GM12878 (cell line): Measurements from ENCODE around the gene KCNK7. TPM values are rescaled to one million over a fixed set of nuclear protein-coding genes. Genes with fewer than 3 reads are reported as not detected.

Experiments used
- ATAC-seq: fragments of 200-7000 bp; cut with Tn5 transposase; 3 replicates; pipeline ENCODE4 v1.9.1; 2020; ENCODE audit warnings: mild to moderate bottlenecking, moderate library complexity
- BruUV-seq: library from RNA; stranded (reverse); fragments of 400-500 nt; replicated peaks from 2 replicates; lab custom pipeline; 2021; lab: Mats Ljungman, UMichigan
- CTCF ChIA-PET: fragments of 300-600 bp; sonication (Branson Sonifier 250); formaldehyde crosslinking; extraction: SDS; loops from one replicate; lab custom pipeline; 2021; ENCODE audit warnings: inconsistent platforms; lab: Yijun Ruan, JAX
- POLR2A ChIA-PET: fragments of 350-600 bp; formaldehyde crosslinking; extraction: SDS; loops from one replicate; lab custom pipeline; 2021; ENCODE audit warnings: inconsistent platforms; lab: Charles Lee
- RAD21 ChIA-PET: fragments of 300-600 bp; sonication (Branson Sonifier 250); formaldehyde crosslinking; loops from one replicate; lab custom pipeline; 2023; ENCODE audit warnings: antibody characterized with exemption; ENCODE audit not compliant: unreplicated experiment; lab: Charles Lee
- SMC1A ChIA-PET: fragments of 300-600 bp; sonication (Branson Sonifier 250); formaldehyde crosslinking; loops from one replicate; lab custom pipeline; 2023; ENCODE audit not compliant: unreplicated experiment, uncharacterized antibody; lab: Charles Lee
- DNase-seq: peaks from one replicate; pipeline ENCODE4 v3.0.0-alpha.2; 2011; ENCODE audit warnings: low read depth, low spot score
- FAIRE-seq: peaks from 3 replicates; lab custom pipeline; 2011; peaks lifted over from hg19 to GRCh38; lab: Jason Lieb, UNC
- H2AFZ ChIP-seq: 2 replicates; pipeline ENCODE4 v1.6.0; 2011; ENCODE audit warnings: low read depth, low read length, control low read depth; ENCODE audit not compliant: control insufficient read depth
- H3K27ac ChIP-seq: 2 replicates; pipeline ENCODE4 v1.5.1; 2011; ENCODE audit warnings: control low read depth; ENCODE audit not compliant: control insufficient read depth, insufficient read depth
- H3K27me3 ChIP-seq, 2 experiments: replicated peaks in 1 of 2; 2 replicates each; pipeline versions ENCODE4 v1.6.0 to v1.6.1; 2011; ENCODE audit warnings: low read length in 1 of 2; ENCODE audit not compliant: control insufficient read depth in 2 of 2, insufficient read depth in 2 of 2
- H3K36me3 ChIP-seq, 2 experiments: 2 replicates each; pipeline ENCODE4 v1.5.1; 2011; ENCODE audit warnings: low read length in 1 of 2; ENCODE audit not compliant: control insufficient read depth in 2 of 2, insufficient read depth in 2 of 2
- H3K4me1 ChIP-seq: 2 replicates; pipeline ENCODE4 v1.6.1; 2011; ENCODE audit warnings: mild to moderate bottlenecking, low read length, moderate library complexity, mixed read lengths; ENCODE audit not compliant: control insufficient read depth, insufficient read depth
- H3K4me2 ChIP-seq: 2 replicates; pipeline ENCODE4 v1.6.0; 2011; ENCODE audit warnings: control low read depth; ENCODE audit not compliant: control insufficient read depth, insufficient read depth
- H3K4me3 ChIP-seq: fragments of 200-600 bp; sonication (generic); 2 replicates; pipeline ENCODE4 v1.5.1; 2016
- H3K79me2 ChIP-seq: 2 replicates; pipeline ENCODE4 v1.6.0; 2011; ENCODE audit warnings: low read length; ENCODE audit not compliant: control insufficient read depth, insufficient read depth
- H3K9ac ChIP-seq: 2 replicates; pipeline ENCODE4 v1.8.0; 2011; ENCODE audit warnings: low read length, control low read depth, mixed read lengths; ENCODE audit not compliant: control insufficient read depth, insufficient read depth
- H3K9me3 ChIP-seq: replicated peaks from 3 replicates; pipeline ENCODE4 v1.5.1; 2011; ENCODE audit warnings: mild to moderate bottlenecking, low read length; ENCODE audit not compliant: control insufficient read depth, insufficient read depth
- H4K20me1 ChIP-seq: 2 replicates; pipeline ENCODE4 v1.6.0; 2011; ENCODE audit not compliant: control insufficient read depth, insufficient read depth
- ASH2L ChIP-seq: fragments of 300-600, 200-600 bp; sonication (generic); IDR thresholded peaks from 2 replicates; pipeline ENCODE4 v1.6.1; 2017; ENCODE audit warnings: low read depth, mild to moderate bottlenecking, borderline replicate concordance
- CEBPB ChIP-seq, 2 experiments: fragments of 150-350 bp in 1 of 2; IDR thresholded peaks; 2 replicates each; pipeline ENCODE4 v1.6.1; 2012 to 2014; ENCODE audit warnings: low read depth in 2 of 2, low read length in 2 of 2, borderline replicate concordance in 1 of 2, inconsistent platforms in 1 of 2
- EED ChIP-seq: sonication (generic); IDR thresholded peaks from 2 replicates; pipeline ENCODE4 v1.6.1; 2016; ENCODE audit warnings: antibody characterized with exemption, low read depth
- HDAC6 ChIP-seq: fragments of 200-600 bp; sonication (generic); IDR thresholded peaks from one replicate; pipeline ENCODE4 v1.8.0; 2017; ENCODE audit warnings: antibody characterized with exemption; ENCODE audit not compliant: unreplicated experiment
- IKZF1 ChIP-seq: fragments of 450-650 bp; conservative IDR thresholded peaks from 2 replicates; pipeline ENCODE4 v1.6.1; 2017; ENCODE audit warnings: antibody characterized with exemption, mild to moderate bottlenecking
- IKZF2 ChIP-seq, 2 experiments: fragments of 450-650 bp; IDR thresholded peaks; 2 replicates each; pipeline ENCODE4 v1.6.1; 2017; ENCODE audit warnings: mild to moderate bottlenecking in 2 of 2, moderate library complexity in 2 of 2
- LARP7 ChIP-seq: fragments of 450-650 bp; IDR thresholded peaks from 2 replicates; pipeline ENCODE4 v1.6.1; 2017; ENCODE audit warnings: mild to moderate bottlenecking
- MXI1 ChIP-seq: fragments of 150-350 bp; IDR thresholded peaks from 2 replicates; pipeline ENCODE4 v1.6.1; 2011; ENCODE audit warnings: low read depth, mild to moderate bottlenecking, inconsistent platforms, low read length, improper control_type of control experiment
- SKIL ChIP-seq: fragments of 450-650 bp; IDR thresholded peaks from 2 replicates; pipeline ENCODE4 v1.6.1; 2017; ENCODE audit warnings: mild to moderate bottlenecking, low read depth, inconsistent platforms; ENCODE audit not compliant: poor library complexity, severe bottlenecking
- SMAD1 ChIP-seq: fragments of 450-650 bp; IDR thresholded peaks from 2 replicates; pipeline ENCODE4 v1.6.1; 2018; ENCODE audit warnings: mild to moderate bottlenecking, low read depth; ENCODE audit not compliant: partially characterized antibody
- SPI1 ChIP-seq: IDR thresholded peaks from 2 replicates; pipeline ENCODE4 v1.6.1; 2011; ENCODE audit warnings: low read depth, mild to moderate bottlenecking, low read length, moderate library complexity, borderline replicate concordance; ENCODE audit not compliant: insufficient read depth
- YBX1 ChIP-seq: fragments of 450-650 bp; IDR thresholded peaks from 2 replicates; pipeline ENCODE4 v1.6.1; 2016; ENCODE audit warnings: antibody characterized with exemption
- ZNF207 ChIP-seq: fragments of 450-650 bp; IDR thresholded peaks from 2 replicates; pipeline ENCODE4 v1.6.1; 2014; ENCODE audit warnings: antibody characterized with exemption, mild to moderate bottlenecking, borderline replicate concordance
- ZNF274 ChIP-seq: IDR thresholded peaks from one replicate; pipeline ENCODE4 v1.8.0; 2011; ENCODE audit not compliant: insufficient read length, insufficient read depth
- WGBS: methylation state at CpG from one replicate; pipeline ENCODE4 v1.1.6; 2016; ENCODE audit warnings: low lambda C conversion rate; ENCODE audit not compliant: insufficient replicate concordance, insufficient coverage; ENCODE audit errors: missing lambda C conversion rate; 5-methylcytosine and 5-hydroxymethylcytosine counted together
- in situ Hi-C: fragments of 300-500 bp; cut with MboI; formaldehyde crosslinking; loops from 9 replicates; pipeline ENCODE4 v1.14.3; 2018; ENCODE audit warnings: mixed read lengths
- intact Hi-C: fragments of 100-400 bp; cut with micrococcal nuclease; formaldehyde crosslinking; loops from one replicate; pipeline ENCODE4 v1.14.2; 2022; ENCODE audit not compliant: unreplicated experiment
- polyA plus RNA-seq, 11 experiments: library from polyadenylated mRNA; depleted of rRNA in 4 of 11; unstranded in 6 of 11; stranded (reverse) in 5 of 11; fragments of >200 nt; fragmentation: Nextera tagmentation in 4 of 11; fragmentation: Illumina TruSeq in 1 of 11; extraction: Ambion mirVana in 4 of 11; extraction: Trizol in 1 of 11; gene quantifications; 1 replicate in 1 of 11; 2 replicates in 10 of 11; pipeline versions ENCODE4 v1.2.1 to v1.2.3, GENCODE V29; 2011 to 2016; ENCODE audit warnings: inconsistent platforms in 2 of 11, missing spikeins in 2 of 11, low read depth in 1 of 11
- total RNA-seq, 4 experiments: library from RNA; depleted of rRNA in 3 of 4; stranded (reverse); fragments of >200 nt in 3 of 4; fragmentation: Illumina TruSeq in 1 of 4; extraction: Trizol in 1 of 4; gene quantifications; 2 replicates each; pipeline versions ENCODE4 v1.2.1 to v1.2.3, GENCODE V29; 2013 to 2021
- TF ChIP-seq, protein P1 (sequence below): fragments of 450-650 bp; formaldehyde crosslinking; IDR thresholded peaks from 2 replicates; pipeline ENCODE4 v1.4.0; 2022; ENCODE audit warnings: mild to moderate bottlenecking, moderate library complexity

KCNK7 gene
- total and polyA plus RNA-seq, 10 of the 15 experiments (the other 5 are each of a cell fraction or from before 2014, with no cell fraction given): 0.11 to 0.54 (median 0.23) TPM; not detected in 7

- peaks cover 17% of the 10 kb centered on the region for H3K4me1 ChIP-seq
- CTCF ChIA-PET: interaction anchor here (0.9 to 2.1 kb wide), 5 partner anchors 16 to 70 kb away, joined by 3 to 10 read pairs (median 4); no protein-coding TSS in a partner anchor
- H3K36me3 ChIP-seq: peaks cover 12 to 20% of the 10 kb centered on the region in 2 experiments; a peak in 3 of 4 replicates
- H3K27ac ChIP-seq: peak overlapping the region; percentile 61
- H3K9ac ChIP-seq: peak overlapping the region; percentile 85
- no peaks in the 10 kb centered on the region; the same call in 1 of the 2 replicates for H4K20me1 ChIP-seq
- SMC1A ChIA-PET: interaction anchor here (0.8 to 1.5 kb wide), 4 partner anchors 8 to 42 kb away, joined by 3 to 5 read pairs (median 4); no protein-coding TSS in a partner anchor
- BruUV-seq: no TSS peak
- peaks cover 53% of the 10 kb centered on the region for H3K79me2 ChIP-seq
- POLR2A ChIA-PET: interaction anchor here (0.7 to 2.2 kb wide), 5 partner anchors 18 to 38 kb away, joined by 3 to 10 read pairs (median 3); partner anchors contain the start of gene SIPA1
- peak overlapping the region; percentile 99 for H3K4me3 ChIP-seq
- H2AFZ ChIP-seq: no peak overlapping the region
- no peak for FAIRE-seq
- in situ Hi-C loops: no loop called here
- WGBS: 58% methylated on average over 6 of the region's 10 CpGs
- RAD21 ChIA-PET: interaction anchor here (0.8 to 1.7 kb wide), 4 partner anchors 21 to 70 kb away, joined by 3 to 7 read pairs (median 5); partner anchors contain the start of gene FAM89B
- no peaks in the 10 kb centered on the region for H3K9me3 ChIP-seq
- TF ChIP-seq HDAC6: no peak
- TF ChIP-seq ASH2L: no peak
- no peak for TF ChIP-seq YBX1
- TF ChIP-seq SKIL: no peak
- no peak for TF ChIP-seq MXI1
- TF ChIP-seq IKZF2 (IDR thresholded peaks at IDR 0.05): 0 out of 4 replicates have a peak, but pooled peaks of 1 of the 2 experiments have one; percentile 3
- TF ChIP-seq IKZF1: peak; percentile 30; the same call in 1 of the 2 replicates
- TF ChIP-seq SPI1: peak; percentile 57; the same call in 1 of the 2 replicates
- no peak for TF ChIP-seq SMAD1
- no peak for TF ChIP-seq LARP7
- TF ChIP-seq ZNF207: no peak
- TF ChIP-seq EED: no peak
- no peak for TF ChIP-seq CEBPB (IDR thresholded peaks at IDR 0.05; ENCODE audit: borderline replicate concordance in 1 of 2, low read depth in 2 of 2, low read length in 2 of 2)
- TF ChIP-seq, protein P1, sequence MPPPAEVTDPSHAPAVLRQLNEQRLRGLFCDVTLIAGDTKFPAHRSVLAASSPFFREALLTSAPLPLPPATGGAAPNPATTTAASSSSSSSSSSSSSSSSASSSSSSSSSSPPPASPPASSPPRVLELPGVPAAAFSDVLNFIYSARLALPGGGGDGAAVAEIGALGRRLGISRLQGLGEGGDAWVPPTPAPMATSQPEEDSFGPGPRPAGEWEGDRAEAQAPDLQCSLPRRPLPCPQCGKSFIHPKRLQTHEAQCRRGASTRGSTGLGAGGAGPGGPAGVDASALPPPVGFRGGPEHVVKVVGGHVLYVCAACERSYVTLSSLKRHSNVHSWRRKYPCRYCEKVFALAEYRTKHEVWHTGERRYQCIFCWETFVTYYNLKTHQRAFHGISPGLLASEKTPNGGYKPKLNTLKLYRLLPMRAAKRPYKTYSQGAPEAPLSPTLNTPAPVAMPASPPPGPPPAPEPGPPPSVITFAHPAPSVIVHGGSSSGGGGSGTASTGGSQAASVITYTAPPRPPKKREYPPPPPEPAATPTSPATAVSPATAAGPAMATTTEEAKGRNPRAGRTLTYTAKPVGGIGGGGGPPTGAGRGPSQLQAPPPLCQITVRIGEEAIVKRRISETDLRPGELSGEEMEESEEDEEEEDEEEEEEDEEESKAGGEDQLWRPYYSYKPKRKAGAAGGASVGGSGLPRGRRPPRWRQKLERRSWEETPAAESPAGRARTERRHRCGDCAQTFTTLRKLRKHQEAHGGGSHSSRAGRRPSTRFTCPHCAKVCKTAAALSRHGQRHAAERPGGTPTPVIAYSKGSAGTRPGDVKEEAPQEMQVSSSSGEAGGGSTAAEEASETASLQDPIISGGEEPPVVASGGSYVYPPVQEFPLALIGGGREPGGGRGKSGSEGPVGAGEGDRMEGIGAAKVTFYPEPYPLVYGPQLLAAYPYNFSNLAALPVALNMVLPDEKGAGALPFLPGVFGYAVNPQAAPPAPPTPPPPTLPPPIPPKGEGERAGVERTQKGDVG: no peak
- no peak for TF ChIP-seq ZNF274
- TF ChIP-seq, all 136 proteins: peak for 3
- Histone ChIP-seq H3K4me2 (peak overlapping the region; percentile 93), H3K27me3 (no peaks in the 10 kb centered on the region)
- DNase-seq (no peak), ATAC-seq (no peak)
- intact Hi-C loops: loop anchor here (5.0 kb wide), 1 partner anchor 734 kb away; the partner anchor contains the start of gene EHD1
These were observed 15.6 kb upstream of the KCNK7 start for GRCh38 chr11:65611028-65611757.
